Measurements from ENCODE around the gene TARS3.

TARS3 gene

DNA sequence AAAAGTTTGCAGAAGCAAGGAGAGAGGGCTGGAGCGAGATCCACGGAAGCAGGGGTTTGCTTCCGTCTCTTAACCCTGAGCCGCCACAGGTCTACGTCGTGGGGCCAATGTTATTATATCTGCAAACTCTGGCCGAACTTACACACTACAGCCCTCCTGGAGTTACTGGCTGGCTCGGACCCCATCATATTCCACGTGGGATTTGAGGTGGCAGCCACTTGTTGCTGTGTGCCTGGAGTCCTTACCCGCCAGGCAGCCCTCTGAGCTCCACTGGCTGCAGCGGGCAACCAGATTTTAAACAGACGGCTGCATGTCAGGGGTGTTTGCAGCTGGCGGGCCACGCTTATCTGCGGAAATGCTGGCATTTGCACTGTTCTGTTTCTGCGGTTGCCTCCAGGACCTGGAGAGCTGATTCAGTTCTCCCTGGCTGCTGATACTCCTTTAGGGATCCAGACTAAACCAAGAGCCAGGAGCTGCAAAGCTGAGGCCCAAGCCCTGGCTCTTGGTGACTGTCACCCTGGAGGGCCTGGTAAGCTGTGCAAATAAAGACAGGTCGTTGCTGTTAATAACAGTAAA is 106.8 kb downstream of the TARS3 start:
- TF ChIP-seq, protein P1, sequence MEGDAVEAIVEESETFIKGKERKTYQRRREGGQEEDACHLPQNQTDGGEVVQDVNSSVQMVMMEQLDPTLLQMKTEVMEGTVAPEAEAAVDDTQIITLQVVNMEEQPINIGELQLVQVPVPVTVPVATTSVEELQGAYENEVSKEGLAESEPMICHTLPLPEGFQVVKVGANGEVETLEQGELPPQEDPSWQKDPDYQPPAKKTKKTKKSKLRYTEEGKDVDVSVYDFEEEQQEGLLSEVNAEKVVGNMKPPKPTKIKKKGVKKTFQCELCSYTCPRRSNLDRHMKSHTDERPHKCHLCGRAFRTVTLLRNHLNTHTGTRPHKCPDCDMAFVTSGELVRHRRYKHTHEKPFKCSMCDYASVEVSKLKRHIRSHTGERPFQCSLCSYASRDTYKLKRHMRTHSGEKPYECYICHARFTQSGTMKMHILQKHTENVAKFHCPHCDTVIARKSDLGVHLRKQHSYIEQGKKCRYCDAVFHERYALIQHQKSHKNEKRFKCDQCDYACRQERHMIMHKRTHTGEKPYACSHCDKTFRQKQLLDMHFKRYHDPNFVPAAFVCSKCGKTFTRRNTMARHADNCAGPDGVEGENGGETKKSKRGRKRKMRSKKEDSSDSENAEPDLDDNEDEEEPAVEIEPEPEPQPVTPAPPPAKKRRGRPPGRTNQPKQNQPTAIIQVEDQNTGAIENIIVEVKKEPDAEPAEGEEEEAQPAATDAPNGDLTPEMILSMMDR (conservative IDR thresholded peaks at IDR 0.05; ENCODE audit: low read depth, low read length) = no peak
- DNase-seq (ENCODE audit: low read depth) = no peak
- H3K4me3 ChIP-seq (ENCODE audit: low read length) = no peak overlapping the region

DNA sequence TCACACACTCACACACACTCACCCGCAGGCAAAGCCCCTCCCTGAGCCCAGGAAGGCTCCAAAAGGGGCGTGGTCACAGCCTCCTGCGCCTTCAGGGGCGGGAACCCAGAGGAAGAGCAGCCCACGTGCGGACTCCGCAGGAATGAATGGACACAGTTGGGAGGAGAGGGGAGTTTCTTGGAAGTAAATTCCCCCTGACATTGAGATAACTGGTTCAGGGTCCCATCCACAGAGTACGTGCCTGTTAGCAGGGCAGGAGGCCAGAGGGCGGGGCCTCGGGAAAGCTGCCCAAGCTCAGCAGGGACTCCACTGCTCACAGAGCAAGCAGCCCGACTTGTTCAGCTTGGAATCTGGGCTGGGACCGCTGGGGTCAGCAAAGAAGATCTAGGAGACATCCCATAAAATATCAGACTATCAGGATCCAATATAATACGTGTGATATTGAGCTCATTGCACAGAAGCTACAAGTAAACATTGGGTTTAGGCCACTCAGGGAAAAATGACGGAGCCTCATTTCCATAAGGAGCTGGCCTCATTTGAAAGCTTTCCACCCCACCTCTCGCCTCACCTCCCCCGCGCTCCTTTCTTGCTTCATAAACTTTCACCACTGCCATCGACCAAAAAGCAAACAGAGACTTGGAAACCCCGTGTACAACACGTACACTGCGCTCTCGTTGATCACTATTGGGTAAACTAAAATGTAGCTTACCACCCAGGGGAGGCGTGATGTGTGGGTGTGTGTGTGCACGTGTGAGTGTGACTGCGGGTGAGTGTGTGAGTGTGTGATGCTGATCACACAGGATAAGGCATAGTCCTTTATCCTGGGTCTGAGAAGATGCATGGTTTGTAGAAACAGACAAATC is 108.1 kb downstream of the TARS3 start:
- TF ChIP-seq, protein P1 (conservative IDR thresholded peaks at IDR 0.05; ENCODE audit: low read depth, low read length) = no peak
- DNase-seq (ENCODE audit: low read depth) = peak; percentile 18
- H3K4me3 ChIP-seq (ENCODE audit: low read length) = peak overlapping the region; percentile 35

DNA sequence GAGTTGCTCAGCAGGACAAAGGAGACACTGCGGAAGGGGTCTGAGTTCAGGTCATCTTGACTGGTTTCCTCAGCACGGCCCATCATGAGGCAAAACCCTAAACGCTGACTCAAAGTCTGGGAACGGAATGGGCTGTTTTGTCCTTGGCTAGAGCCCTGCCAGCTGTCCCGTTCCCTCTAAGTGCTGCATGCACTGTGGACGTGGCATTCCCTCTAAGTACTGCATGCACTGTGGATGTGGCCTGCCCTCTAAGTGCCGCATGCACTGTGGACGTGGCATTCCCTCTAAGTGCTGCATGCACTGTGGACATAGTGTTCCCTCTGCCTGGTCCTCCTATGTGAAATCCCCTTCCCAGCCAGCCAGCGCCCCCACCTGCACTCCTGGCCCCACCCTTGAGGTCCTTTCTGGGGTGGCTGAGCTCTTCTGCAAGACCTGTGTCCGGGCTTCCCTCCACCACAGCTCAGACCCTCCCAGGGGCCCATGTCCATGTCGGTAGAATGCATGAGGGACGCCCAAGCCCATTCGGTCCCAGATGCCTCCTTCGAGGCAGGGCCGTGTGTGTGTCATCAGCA is 108.8 kb downstream of the TARS3 start:
- no peak overlapping the region for H3K4me3 ChIP-seq (ENCODE audit: low read length)
- TF ChIP-seq, protein P1 (conservative IDR thresholded peaks at IDR 0.05; ENCODE audit: low read depth, low read length) = no peak
- no peak for DNase-seq (ENCODE audit: low read depth)

DNA sequence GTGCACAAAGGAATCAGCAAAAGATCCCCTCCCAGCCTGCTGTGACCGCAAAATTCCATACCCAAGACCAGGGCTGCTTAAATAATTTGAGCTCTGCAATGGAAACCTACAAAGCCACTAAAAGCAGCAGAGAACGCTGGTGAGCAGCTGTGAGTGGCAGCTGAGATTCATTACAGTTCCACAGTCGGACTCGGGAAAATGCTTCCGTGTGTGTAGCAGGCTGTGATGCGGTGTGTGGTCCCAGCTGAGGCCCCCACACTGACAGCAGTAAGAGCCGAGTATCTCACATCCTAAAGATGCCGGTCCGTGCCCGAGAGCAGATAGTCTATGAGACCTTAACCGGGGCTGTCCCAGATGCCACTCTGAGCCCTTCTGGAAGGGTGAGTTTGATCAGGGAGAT is 109.5 kb downstream of the TARS3 start:
- no peak for DNase-seq (ENCODE audit: low read depth)
- H3K4me3 ChIP-seq (ENCODE audit: low read length) = no peak overlapping the region
- TF ChIP-seq, protein P1 (conservative IDR thresholded peaks at IDR 0.05; ENCODE audit: low read depth, low read length) = no peak

DNA sequence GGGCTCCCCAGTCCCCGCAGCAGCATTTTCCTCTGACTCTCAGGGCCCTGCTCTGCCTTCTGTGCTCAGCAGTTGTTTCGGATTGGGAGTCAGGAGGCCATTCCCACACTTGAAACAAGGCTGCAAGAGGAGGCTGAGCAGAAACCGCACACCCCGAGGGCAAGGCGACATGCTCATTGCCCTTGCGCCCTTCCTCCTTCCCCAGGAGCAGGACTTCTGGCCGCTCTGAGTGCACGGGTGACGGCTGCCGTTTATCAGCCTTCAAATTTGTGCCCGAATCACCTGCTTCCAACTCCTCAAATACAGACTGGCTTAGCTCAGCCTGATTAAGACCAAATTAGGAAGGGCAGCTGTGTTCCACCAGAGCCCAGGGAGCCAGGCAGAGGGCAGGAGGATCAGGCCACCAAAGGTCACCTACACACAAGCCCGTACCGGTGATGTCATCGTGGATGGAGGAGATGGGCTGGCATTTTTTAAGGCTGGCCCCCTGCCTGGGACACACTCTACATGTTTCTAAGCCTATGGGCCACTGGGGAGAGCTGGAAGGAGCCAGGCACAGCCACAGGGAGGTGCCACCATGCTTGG is 110.2 kb downstream of the TARS3 start:
- DNase-seq (ENCODE audit: low read depth) = no peak
- TF ChIP-seq, protein P1 (conservative IDR thresholded peaks at IDR 0.05; ENCODE audit: low read depth, low read length) = no peak
- no peak overlapping the region for H3K4me3 ChIP-seq (ENCODE audit: low read length)

DNA sequence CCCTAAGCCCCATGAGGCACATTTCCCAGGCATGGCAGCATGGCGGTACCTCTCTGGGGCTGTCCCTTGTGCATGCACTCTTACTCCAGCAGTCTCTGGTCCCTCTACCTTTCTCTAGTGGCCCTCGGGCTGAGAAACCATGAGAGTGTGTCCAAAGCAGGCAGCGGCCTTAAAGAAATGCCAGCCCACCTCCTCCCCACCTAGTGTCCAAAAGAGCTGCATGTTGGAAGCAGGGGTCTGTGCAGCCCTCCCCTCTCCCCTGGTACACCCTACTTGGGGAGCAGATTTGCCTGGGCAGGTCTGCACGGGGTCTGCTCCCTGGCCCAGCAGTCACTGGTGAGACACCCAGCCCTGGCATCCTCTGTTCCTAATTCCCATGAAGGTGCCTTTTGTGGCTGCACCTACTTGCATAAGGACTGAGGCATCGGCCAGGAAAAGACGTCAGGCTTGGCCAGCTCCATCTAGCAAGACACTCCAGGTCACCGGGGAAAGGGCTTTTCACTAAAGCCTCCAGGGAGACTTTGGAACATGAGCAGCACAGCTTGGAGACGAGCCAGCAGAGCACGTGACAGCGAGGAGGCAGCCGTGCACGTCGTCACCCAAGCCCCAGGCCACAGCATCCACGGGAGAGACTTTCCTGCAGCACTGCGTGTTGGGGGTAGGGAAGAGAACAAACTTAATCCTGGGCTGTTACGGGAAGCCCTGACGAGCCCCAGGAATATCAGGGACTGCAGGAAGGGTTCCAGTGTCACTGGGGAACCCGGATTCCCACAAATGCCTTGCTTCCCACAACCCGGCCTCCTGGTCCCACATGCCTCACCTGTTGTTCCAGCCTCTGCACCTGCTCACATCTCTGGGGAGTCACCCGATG is 110.9 kb downstream of the TARS3 start:
- no peak overlapping the region for H3K4me3 ChIP-seq (ENCODE audit: low read length)
- peak; percentile 36 for DNase-seq (ENCODE audit: low read depth)
- TF ChIP-seq, protein P1 (conservative IDR thresholded peaks at IDR 0.05; ENCODE audit: low read depth, low read length) = no peak

Measured in retinal pigment epithelial cell (primary cell).